A549 (cell line): ENCODE results near the gene FLII. TPM values are rescaled to one million over a fixed set of nuclear protein-coding genes. Genes with fewer than 3 reads are reported as not detected.
A peak's percentile ranks its signal among the peaks of the same experiment; 100 is the strongest.

ENCODE experiments used
- ATAC-seq, 2 experiments: fragments of 200-7000 bp in 1 of 2; fragments of >200 bp in 1 of 2; cut with Nextera tagmentation in 1 of 2; cut with Tn5 transposase in 1 of 2; 3 replicates each; pipeline versions ENCODE4 v1.8.0 to v1.9.1; 2018 to 2020; ENCODE audit warnings: mild to moderate bottlenecking in 1 of 2, moderate library complexity in 1 of 2
- CTCF ChIA-PET: fragments of 300-600 bp; sonication (Branson Sonifier 250); formaldehyde crosslinking; extraction: SDS; loops from one replicate; lab custom pipeline; 2021; ENCODE audit warnings: antibody characterized with exemption, inconsistent platforms; lab: Yijun Ruan, JAX
- POLR2A ChIA-PET: fragments of 350-600 bp; formaldehyde crosslinking; extraction: SDS; loops from one replicate; lab custom pipeline; 2021; ENCODE audit warnings: antibody characterized with exemption, inconsistent platforms; lab: Yijun Ruan, JAX
- DNase-seq, 2 experiments: peaks; one replicate each; pipeline versions ENCODE4 v3.0.0 to v3.0.0-alpha.2; 2011 to 2016; ENCODE audit warnings: low read depth in 1 of 2, low spot score in 1 of 2
- FAIRE-seq: peaks from 2 replicates; lab custom pipeline; 2011; peaks lifted over from hg19 to GRCh38; lab: Jason Lieb, UNC
- H3K27ac ChIP-seq, 2 experiments: fragments of >200 bp; sonication (Bioruptor Twin); formaldehyde crosslinking; 3 replicates each; pipeline ENCODE4 v1.5.1; 2016 to 2017
- H3K4me1 ChIP-seq: fragments of >200 bp; sonication (Bioruptor Twin); formaldehyde crosslinking; 3 replicates; pipeline ENCODE4 v1.6.1; 2016
- H3K4me2 ChIP-seq: fragments of >200 bp; sonication (Bioruptor Twin); formaldehyde crosslinking; 3 replicates; pipeline ENCODE4 v1.6.1; 2016
- H3K4me3 ChIP-seq: fragments of >200 bp; sonication (Bioruptor Twin); formaldehyde crosslinking; 3 replicates; pipeline ENCODE4 v1.5.1; 2016
- H3K9me3 ChIP-seq: fragments of >200 bp; sonication (Bioruptor Twin); formaldehyde crosslinking; 3 replicates; pipeline ENCODE4 v1.6.1; 2016
- ESRRA ChIP-seq: fragments of 150-350 bp; IDR thresholded peaks from 2 replicates; pipeline ENCODE4 v1.6.1; 2014; ENCODE audit warnings: mild to moderate bottlenecking, low read length, borderline replicate concordance
- HOXA7 ChIP-seq: fragments of 250-450 bp; sonication (Bioruptor Pico); IDR thresholded peaks from 2 replicates; pipeline ENCODE4 v1.5.0; 2020; ENCODE audit warnings: mild to moderate bottlenecking, moderate library complexity
- NFE2L2 ChIP-seq: fragments of 150-350 bp; conservative IDR thresholded peaks from 2 replicates; pipeline ENCODE4 v1.6.1; 2014; ENCODE audit warnings: low read length
- POLR2A ChIP-seq: IDR thresholded peaks from 2 replicates; pipeline ENCODE4 v1.6.1; 2012; ENCODE audit warnings: mild to moderate bottlenecking, low read length
- SMC3 ChIP-seq: fragments of >200 bp; sonication (Bioruptor Twin); formaldehyde crosslinking; IDR thresholded peaks from 3 replicates; pipeline ENCODE4 v1.6.1; 2018; ENCODE audit warnings: inconsistent platforms
- TFCP2L1 ChIP-seq: fragments of 250-450 bp; sonication (Bioruptor Pico); IDR thresholded peaks from 2 replicates; pipeline ENCODE4 v1.5.0; 2021; ENCODE audit warnings: mild to moderate bottlenecking
- ZFP36 ChIP-seq: fragments of 450-650 bp; IDR thresholded peaks from 2 replicates; pipeline ENCODE4 v1.6.1; 2014; ENCODE audit warnings: borderline replicate concordance; ENCODE audit not compliant: partially characterized antibody
- WGBS: methylation state at CpG from one replicate; pipeline ENCODE4 v1.1.6; 2017; ENCODE audit errors: missing lambda C conversion rate; 5-methylcytosine and 5-hydroxymethylcytosine counted together
- polyA plus RNA-seq, 4 experiments: library from polyadenylated mRNA; depleted of rRNA in 3 of 4; stranded (reverse); fragments of >200 nt; fragmentation: RNase III in 1 of 4; extraction: RNeasy Plus Mini Kit Qiagen cat#74134 plus additional on column Dnase treatment in 1 of 4; gene quantifications; 2 replicates in 3 of 4; 3 replicates in 1 of 4; pipeline ENCODE4 v1.2.3, GENCODE V29; 2011 to 2017
- TF ChIP-seq, protein P1 (sequence below): IDR thresholded peaks from 2 replicates; pipeline ENCODE4 v1.6.1; 2012; ENCODE audit warnings: low read depth, borderline replicate concordance
- TF ChIP-seq, protein P2 (sequence below): fragments of 150-350 bp; IDR thresholded peaks from 2 replicates; pipeline ENCODE4 v1.6.1; 2014; ENCODE audit warnings: low read depth, mild to moderate bottlenecking, low read length
- TF ChIP-seq, protein P3 (sequence below): IDR thresholded peaks from 2 replicates; pipeline ENCODE4 v1.6.1; 2012
- TF ChIP-seq, protein P4 (sequence below): fragments of >200 bp; sonication (Bioruptor Twin); formaldehyde crosslinking; IDR thresholded peaks from 3 replicates; pipeline ENCODE4 v1.5.1; 2016

FLII gene
- polyA plus RNA-seq, 2 of the 4 experiments (the other 2 are of a cell fraction): 253 to 280 TPM

DNA sequence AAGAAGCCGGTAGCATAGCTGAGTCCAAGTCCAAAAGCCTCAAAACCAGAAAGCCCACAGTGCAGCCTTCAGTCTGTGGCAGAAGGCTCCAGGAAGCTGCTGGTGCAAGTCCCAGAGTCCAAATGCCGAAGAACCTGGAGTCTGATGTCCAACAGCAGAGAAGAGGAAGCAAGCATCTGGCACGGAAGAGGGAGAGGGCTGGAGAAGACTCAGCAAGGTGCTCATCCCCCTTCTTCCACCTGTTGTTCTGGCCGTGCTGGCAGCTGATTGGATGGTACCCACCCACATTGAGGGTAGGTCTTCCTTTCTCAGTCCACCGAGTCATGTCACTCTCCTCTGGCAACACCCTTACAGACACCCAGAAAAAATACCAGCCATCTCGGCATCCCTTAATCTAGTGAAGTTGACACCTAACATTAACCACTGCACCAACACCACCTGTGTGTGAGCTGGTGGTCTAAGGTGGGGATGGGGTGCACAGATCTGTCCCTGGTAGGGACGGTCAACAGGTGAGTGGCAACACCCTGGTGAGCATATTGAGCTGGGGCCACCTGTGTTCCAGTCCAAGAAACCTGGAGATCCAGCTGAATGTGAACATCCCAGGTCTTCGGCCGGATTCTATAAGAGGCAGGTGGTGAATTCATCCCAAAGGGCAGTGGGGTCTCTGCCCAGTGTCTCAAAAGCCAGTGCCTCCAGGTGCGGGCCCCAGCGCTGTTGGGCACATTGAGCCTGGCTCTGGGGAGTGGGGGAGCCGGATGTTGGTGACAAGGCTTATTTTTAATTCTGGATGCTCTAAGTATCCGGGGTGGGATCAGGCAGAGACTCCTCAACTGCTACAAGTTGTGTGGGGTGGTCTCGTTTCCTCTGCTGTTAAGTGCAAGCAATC, 11.8 kb upstream of the FLII start:
- ChIA-PET POLR2A (no interaction called here), CTCF (interaction anchor here (1.7 to 2.9 kb wide), 3 partner anchors 8 to 22 kb away, joined by 6 to 16 read pairs (median 10); no protein-coding TSS in a partner anchor)
- no peaks in the 10 kb centered on the region for H3K9me3 ChIP-seq
- TF ChIP-seq, protein P1, sequence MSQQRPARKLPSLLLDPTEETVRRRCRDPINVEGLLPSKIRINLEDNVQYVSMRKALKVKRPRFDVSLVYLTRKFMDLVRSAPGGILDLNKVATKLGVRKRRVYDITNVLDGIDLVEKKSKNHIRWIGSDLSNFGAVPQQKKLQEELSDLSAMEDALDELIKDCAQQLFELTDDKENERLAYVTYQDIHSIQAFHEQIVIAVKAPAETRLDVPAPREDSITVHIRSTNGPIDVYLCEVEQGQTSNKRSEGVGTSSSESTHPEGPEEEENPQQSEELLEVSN: no peak
- TF ChIP-seq ESRRA (no peak), NFE2L2 (no peak), HOXA7 (no peak), SMC3 (no peak), TFCP2L1 (CRISPR knock-in tag) (no peak)
- ATAC-seq (no peak), DNase-seq (no peak), FAIRE-seq (no peak)
- no peak overlapping the region for H3K4me2 ChIP-seq
- no peaks in the 10 kb centered on the region for H3K4me1 ChIP-seq
- no peak overlapping the region for H3K4me3 ChIP-seq
- WGBS: 89% methylated on average over 14 of the region's 14 CpGs
- no peak overlapping the region for H3K27ac ChIP-seq

DNA sequence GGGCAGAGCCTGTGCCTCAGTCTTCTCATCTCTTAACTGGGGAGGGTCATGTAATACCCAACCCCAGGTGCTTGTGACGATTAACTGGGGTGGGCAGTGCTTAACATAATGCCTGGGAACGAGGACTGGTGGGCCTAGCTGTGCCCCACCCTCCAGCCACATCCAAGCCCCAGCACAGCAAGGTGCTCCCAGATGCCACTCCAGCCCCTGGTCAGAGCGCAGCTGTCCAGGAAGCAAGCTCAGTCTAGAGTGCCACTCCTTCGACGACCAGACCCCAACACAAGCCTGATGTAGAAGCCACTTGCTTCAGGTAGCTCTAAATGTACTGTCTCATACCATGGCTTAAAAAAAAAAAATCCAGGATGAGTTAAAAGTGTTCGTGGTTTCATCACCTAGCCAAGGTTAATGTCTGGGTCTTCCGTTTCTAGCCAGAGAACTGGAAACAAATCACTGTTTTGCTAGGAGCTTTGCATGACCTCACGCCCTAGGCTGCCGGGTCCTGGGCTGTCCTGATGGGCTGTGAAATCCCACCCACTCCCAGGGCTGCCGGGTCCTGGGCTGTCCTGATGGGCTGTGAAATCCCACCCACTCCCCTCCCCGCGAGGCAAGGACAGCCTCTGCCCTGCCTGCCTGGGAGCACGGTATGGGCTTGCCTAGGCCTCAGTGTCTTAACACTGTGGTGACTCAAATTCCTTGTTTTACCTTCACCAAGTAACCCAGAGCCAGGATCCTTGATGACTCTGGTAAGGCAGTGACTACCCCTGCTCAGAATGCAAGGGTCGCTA, 9.6 kb upstream of the FLII start:
- POLR2A ChIA-PET: no interaction called here
- FAIRE-seq (no peak), ATAC-seq (peak; percentile 3 to 31; a peak in 3 of 6 replicates), DNase-seq (no peak)
- CTCF ChIA-PET: interaction anchor here (0.6 to 2.9 kb wide), 8 partner anchors 9 to 381 kb away, joined by 3 to 16 read pairs (median 4); no protein-coding TSS in a partner anchor
- TF ChIP-seq, protein P2, sequence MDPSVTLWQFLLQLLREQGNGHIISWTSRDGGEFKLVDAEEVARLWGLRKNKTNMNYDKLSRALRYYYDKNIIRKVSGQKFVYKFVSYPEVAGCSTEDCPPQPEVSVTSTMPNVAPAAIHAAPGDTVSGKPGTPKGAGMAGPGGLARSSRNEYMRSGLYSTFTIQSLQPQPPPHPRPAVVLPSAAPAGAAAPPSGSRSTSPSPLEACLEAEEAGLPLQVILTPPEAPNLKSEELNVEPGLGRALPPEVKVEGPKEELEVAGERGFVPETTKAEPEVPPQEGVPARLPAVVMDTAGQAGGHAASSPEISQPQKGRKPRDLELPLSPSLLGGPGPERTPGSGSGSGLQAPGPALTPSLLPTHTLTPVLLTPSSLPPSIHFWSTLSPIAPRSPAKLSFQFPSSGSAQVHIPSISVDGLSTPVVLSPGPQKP: no peak
- TF ChIP-seq, protein P3, sequence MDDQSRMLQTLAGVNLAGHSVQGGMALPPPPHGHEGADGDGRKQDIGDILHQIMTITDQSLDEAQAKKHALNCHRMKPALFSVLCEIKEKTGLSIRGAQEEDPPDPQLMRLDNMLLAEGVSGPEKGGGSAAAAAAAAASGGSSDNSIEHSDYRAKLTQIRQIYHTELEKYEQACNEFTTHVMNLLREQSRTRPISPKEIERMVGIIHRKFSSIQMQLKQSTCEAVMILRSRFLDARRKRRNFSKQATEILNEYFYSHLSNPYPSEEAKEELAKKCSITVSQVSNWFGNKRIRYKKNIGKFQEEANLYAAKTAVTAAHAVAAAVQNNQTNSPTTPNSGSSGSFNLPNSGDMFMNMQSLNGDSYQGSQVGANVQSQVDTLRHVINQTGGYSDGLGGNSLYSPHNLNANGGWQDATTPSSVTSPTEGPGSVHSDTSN: no peak
- TF ChIP-seq ZFP36 (no peak), POLR2A (no peak)
- H3K4me2 ChIP-seq: no peak overlapping the region
- H3K4me3 ChIP-seq: no peak overlapping the region
- 80% methylated on average over 14 of the region's 14 CpGs for WGBS
- H3K27ac ChIP-seq: no peak overlapping the region
- no peaks in the 10 kb centered on the region for H3K4me1 ChIP-seq
- H3K9me3 ChIP-seq: no peaks in the 10 kb centered on the region

DNA sequence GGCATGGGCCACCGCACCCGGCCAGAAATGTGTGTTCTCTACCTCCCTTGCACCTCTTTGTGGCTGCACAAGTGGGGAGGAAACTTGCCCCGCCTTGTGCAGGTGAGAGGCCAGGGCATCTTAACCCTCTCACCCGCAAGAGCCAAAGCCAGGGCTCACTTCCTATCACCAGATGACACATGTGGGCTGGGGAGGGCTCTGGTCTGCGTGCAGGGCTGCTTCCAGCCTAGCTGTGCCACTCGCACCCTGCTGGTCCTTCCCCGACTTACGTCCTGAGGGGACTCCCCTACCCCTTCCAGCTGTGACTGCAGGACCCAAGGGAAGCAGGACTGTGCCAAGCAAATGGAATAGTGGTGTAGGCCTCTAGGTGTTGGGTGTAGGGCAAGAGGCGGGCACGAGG, 8.8 kb upstream of the FLII start:
- WGBS: 80% methylated on average over 10 of the region's 10 CpGs
- Histone ChIP-seq H3K27ac (no peak overlapping the region), H3K4me3 (no peak overlapping the region), H3K9me3 (no peaks in the 10 kb centered on the region), H3K4me1 (no peaks in the 10 kb centered on the region), H3K4me2 (no peak overlapping the region)
- TF ChIP-seq, protein P4, sequence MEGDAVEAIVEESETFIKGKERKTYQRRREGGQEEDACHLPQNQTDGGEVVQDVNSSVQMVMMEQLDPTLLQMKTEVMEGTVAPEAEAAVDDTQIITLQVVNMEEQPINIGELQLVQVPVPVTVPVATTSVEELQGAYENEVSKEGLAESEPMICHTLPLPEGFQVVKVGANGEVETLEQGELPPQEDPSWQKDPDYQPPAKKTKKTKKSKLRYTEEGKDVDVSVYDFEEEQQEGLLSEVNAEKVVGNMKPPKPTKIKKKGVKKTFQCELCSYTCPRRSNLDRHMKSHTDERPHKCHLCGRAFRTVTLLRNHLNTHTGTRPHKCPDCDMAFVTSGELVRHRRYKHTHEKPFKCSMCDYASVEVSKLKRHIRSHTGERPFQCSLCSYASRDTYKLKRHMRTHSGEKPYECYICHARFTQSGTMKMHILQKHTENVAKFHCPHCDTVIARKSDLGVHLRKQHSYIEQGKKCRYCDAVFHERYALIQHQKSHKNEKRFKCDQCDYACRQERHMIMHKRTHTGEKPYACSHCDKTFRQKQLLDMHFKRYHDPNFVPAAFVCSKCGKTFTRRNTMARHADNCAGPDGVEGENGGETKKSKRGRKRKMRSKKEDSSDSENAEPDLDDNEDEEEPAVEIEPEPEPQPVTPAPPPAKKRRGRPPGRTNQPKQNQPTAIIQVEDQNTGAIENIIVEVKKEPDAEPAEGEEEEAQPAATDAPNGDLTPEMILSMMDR: no peak
- peak in 1 of 2 experiments; percentile 11; a peak in 3 of 6 replicates for ATAC-seq
- DNase-seq: no peak
- ChIA-PET CTCF (interaction anchor here (0.6 to 2.9 kb wide), 4 partner anchors 9 to 380 kb away, joined by 3 to 16 read pairs (median 3); no protein-coding TSS in a partner anchor), POLR2A (no interaction called here)
- FAIRE-seq: no peak
